ENCODE measurements around the gene DDI1. TPM values are rescaled to one million over a fixed set of nuclear protein-coding genes. Genes with fewer than 3 reads are reported as not detected.

Gene DDI1
- not detected in 5 replicates for total RNA-seq (2022; extraction: Qiagen RNA extraction; ENCODE audit: low read depth)

GRCh38 chr11:104036588-104036987 is at the start of gene DDI1:
DDI1 (plus strand) TSS chr11:104036640; CDS start chr11:104036823, 183 bp downstream.

Other genes with a start within 250 kb of the DDI1 start
- 6.8 to 8.6 TPM (median 7.7 TPM) in 5 replicates for gene PDGFD, start 127.5 kb downstream of the DDI1 start, total RNA-seq (2022; extraction: Qiagen RNA extraction; ENCODE audit: low read depth)